ENCODE results near the gene SEC11C.

Gene SEC11C

GRCh38 chr18:59139615-59140301 lies at the start of gene SEC11C:
Gene SEC11C, plus strand, starts transcription at chr18:59139884. Its CDS starts 65 bp downstream, at chr18:59139949.
- Histone ChIP-seq H3K9ac (ENCODE audit: low read depth, low read length) (peak within 1 kb of the TSS; percentile 93), H3K27me3 (ENCODE audit: control insufficient read depth, insufficient read depth, low read length) (peaks cover 7% of the 10 kb centered on the region), H3K9me3 (ENCODE audit: control insufficient read depth, insufficient read depth, low read length) (no peaks in the 10 kb centered on the region), H3K36me3 (ENCODE audit: control insufficient read depth, insufficient read depth, low read length) (no peaks in the 10 kb centered on the region), H3K4me3 (ENCODE audit: low read depth, low read length) (peak within 1 kb of the TSS; percentile 98), H3K4me1 (ENCODE audit: control insufficient read depth, insufficient read depth, low read length) (no peaks in the 10 kb centered on the region)

DNA sequence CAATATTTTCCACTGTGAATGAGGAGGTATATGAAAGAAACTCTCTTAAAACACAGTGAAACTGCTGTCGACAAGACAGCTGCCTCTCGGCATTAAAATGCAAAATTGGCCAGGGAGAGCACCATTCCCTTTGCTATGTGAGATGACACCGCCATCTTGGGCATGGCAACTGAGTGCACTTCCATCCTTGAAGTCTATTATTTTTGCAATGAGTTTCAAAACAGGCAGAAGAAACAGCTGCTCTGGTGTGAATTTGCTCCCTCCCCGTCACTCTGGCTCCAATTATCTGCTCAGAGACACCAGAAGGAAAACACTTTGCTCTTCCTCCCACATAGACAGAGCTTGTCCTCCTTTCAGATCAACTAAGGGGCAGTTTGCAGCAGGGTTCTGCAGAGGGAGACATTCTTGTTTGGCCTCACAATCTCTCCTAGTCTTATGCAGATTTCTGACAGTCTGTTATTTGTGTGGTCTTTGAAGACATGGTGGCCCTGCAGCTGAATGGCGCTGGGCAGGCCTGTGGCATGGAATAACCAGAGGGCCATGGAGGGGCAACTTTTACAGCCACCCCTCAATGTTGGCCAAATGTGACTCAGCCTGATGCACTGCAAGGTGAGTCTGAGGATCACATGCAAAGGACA lies 48.6 kb upstream of the SEC11C start:
- Histone ChIP-seq H3K4me1 (ENCODE audit: control insufficient read depth, insufficient read depth, low read length) (peaks cover 4% of the 10 kb centered on the region), H3K4me3 (ENCODE audit: low read depth, low read length) (no peak overlapping the region), H3K9me3 (ENCODE audit: control insufficient read depth, insufficient read depth, low read length) (no peaks in the 10 kb centered on the region), H3K27me3 (ENCODE audit: control insufficient read depth, insufficient read depth, low read length) (no peaks in the 10 kb centered on the region), H3K36me3 (ENCODE audit: control insufficient read depth, insufficient read depth, low read length) (no peaks in the 10 kb centered on the region), H3K9ac (ENCODE audit: low read depth, low read length) (no peak overlapping the region)

GRCh38 chr18:59093668-59094067 lies 46.0 kb upstream of the SEC11C start:
- Histone ChIP-seq H3K4me3 (ENCODE audit: low read depth, low read length) (no peak overlapping the region), H3K27me3 (ENCODE audit: control insufficient read depth, insufficient read depth, low read length) (no peaks in the 10 kb centered on the region), H3K9ac (ENCODE audit: low read depth, low read length) (no peak overlapping the region), H3K4me1 (ENCODE audit: control insufficient read depth, insufficient read depth, low read length) (peaks cover 7% of the 10 kb centered on the region), H3K9me3 (ENCODE audit: control insufficient read depth, insufficient read depth, low read length) (no peaks in the 10 kb centered on the region), H3K36me3 (ENCODE audit: control insufficient read depth, insufficient read depth, low read length) (no peaks in the 10 kb centered on the region)

GRCh38 chr18:59094569-59094968 lies 45.1 kb upstream of the SEC11C start:
- Histone ChIP-seq H3K4me1 (ENCODE audit: control insufficient read depth, insufficient read depth, low read length) (peaks cover 7% of the 10 kb centered on the region), H3K36me3 (ENCODE audit: control insufficient read depth, insufficient read depth, low read length) (no peaks in the 10 kb centered on the region), H3K9ac (ENCODE audit: low read depth, low read length) (no peak overlapping the region), H3K9me3 (ENCODE audit: control insufficient read depth, insufficient read depth, low read length) (no peaks in the 10 kb centered on the region), H3K27me3 (ENCODE audit: control insufficient read depth, insufficient read depth, low read length) (no peaks in the 10 kb centered on the region), H3K4me3 (ENCODE audit: low read depth, low read length) (no peak overlapping the region)

DNA sequence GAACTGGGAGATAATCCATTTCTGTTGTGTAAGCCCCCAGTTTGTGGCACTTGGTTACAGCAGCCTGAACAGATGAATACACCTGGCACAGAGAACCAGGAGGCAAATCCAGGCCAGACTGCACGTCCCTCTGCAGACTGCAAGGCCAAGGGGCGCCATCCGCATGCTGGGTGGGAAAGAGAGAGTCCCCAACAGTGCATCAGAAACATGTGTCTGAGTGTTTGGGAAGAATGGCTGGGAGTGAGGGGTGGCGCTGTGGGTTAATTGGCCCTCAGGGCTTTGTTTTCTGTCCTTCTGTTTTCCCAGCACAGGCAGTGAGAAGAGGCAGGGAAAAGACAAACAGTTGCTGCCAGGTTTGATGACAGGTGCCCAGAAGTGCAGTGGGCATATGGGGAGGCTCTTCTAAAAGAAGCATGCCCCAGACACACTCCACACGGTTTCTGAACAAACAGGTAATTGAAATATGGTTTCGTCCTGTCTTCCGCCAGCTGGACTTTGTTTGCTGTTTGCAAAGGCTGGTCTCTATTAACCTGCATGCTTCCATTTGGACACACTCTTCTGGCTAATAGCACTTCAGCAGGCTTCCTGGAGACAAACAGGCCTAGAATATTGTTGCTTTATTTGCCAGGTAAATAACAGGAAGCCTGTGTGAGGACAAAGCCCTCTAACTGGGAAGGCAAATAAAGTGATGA lies 43.4 kb upstream of the SEC11C start:
- no peak overlapping the region for H3K4me3 ChIP-seq (ENCODE audit: low read depth, low read length)
- H3K36me3 ChIP-seq (ENCODE audit: control insufficient read depth, insufficient read depth, low read length), result no peaks in the 10 kb centered on the region
- H3K4me1 ChIP-seq (ENCODE audit: control insufficient read depth, insufficient read depth, low read length), result peaks cover 3% of the 10 kb centered on the region
- no peaks in the 10 kb centered on the region for H3K27me3 ChIP-seq (ENCODE audit: control insufficient read depth, insufficient read depth, low read length)
- H3K9ac ChIP-seq (ENCODE audit: low read depth, low read length), result peak overlapping the region; percentile 32
- no peaks in the 10 kb centered on the region for H3K9me3 ChIP-seq (ENCODE audit: control insufficient read depth, insufficient read depth, low read length)

GRCh38 chr18:59101830-59102414 lies 37.8 kb upstream of the SEC11C start:
- H3K36me3 ChIP-seq (ENCODE audit: control insufficient read depth, insufficient read depth, low read length), result no peaks in the 10 kb centered on the region
- H3K27me3 ChIP-seq (ENCODE audit: control insufficient read depth, insufficient read depth, low read length), result no peaks in the 10 kb centered on the region
- H3K9ac ChIP-seq (ENCODE audit: low read depth, low read length), result no peak overlapping the region
- H3K4me3 ChIP-seq (ENCODE audit: low read depth, low read length), result no peak overlapping the region
- no peaks in the 10 kb centered on the region for H3K4me1 ChIP-seq (ENCODE audit: control insufficient read depth, insufficient read depth, low read length)
- H3K9me3 ChIP-seq (ENCODE audit: control insufficient read depth, insufficient read depth, low read length), result no peaks in the 10 kb centered on the region

DNA sequence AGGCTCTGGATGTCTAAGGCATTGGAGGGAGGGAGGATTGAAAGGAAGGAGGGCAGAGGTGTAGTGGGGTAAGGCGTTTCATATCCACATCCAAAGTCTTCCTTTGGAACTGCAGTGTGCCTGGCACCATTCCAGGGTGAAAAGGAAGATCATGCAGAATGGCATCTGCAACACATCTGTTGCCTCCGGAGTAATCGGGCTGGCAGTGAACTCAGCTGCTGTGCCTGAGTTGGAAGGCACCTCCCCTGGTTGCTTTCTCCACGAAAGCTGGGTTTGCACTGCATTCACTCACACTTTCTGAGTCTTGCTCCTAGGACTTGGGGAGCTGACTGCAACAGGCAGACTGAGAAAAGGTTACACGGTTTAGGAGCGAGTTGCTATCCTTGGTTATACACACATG lies 30.3 kb upstream of the SEC11C start:
- Histone ChIP-seq H3K4me3 (ENCODE audit: low read depth, low read length) (no peak overlapping the region), H3K9ac (ENCODE audit: low read depth, low read length) (no peak overlapping the region), H3K27me3 (ENCODE audit: control insufficient read depth, insufficient read depth, low read length) (peaks cover 4% of the 10 kb centered on the region), H3K9me3 (ENCODE audit: control insufficient read depth, insufficient read depth, low read length) (no peaks in the 10 kb centered on the region), H3K36me3 (ENCODE audit: control insufficient read depth, insufficient read depth, low read length) (no peaks in the 10 kb centered on the region), H3K4me1 (ENCODE audit: control insufficient read depth, insufficient read depth, low read length) (no peaks in the 10 kb centered on the region)

- H3K4me3 ChIP-seq (ENCODE audit: low read depth, low read length), result no peak overlapping the region
- no peaks in the 10 kb centered on the region for H3K9me3 ChIP-seq (ENCODE audit: control insufficient read depth, insufficient read depth, low read length)
- peaks cover 4% of the 10 kb centered on the region for H3K27me3 ChIP-seq (ENCODE audit: control insufficient read depth, insufficient read depth, low read length)
- no peak overlapping the region for H3K9ac ChIP-seq (ENCODE audit: low read depth, low read length)
- no peaks in the 10 kb centered on the region for H3K36me3 ChIP-seq (ENCODE audit: control insufficient read depth, insufficient read depth, low read length)
- H3K4me1 ChIP-seq (ENCODE audit: control insufficient read depth, insufficient read depth, low read length), result no peaks in the 10 kb centered on the region
These were observed 25.5 kb upstream of the SEC11C start for GRCh38 chr18:59114160-59114559.

GRCh38 chr18:59123588-59124369 lies 15.9 kb upstream of the SEC11C start:
- H3K9ac ChIP-seq (ENCODE audit: low read depth, low read length), result no peak overlapping the region
- H3K9me3 ChIP-seq (ENCODE audit: control insufficient read depth, insufficient read depth, low read length), result no peaks in the 10 kb centered on the region
- H3K4me1 ChIP-seq (ENCODE audit: control insufficient read depth, insufficient read depth, low read length), result no peaks in the 10 kb centered on the region
- H3K4me3 ChIP-seq (ENCODE audit: low read depth, low read length), result no peak overlapping the region
- H3K36me3 ChIP-seq (ENCODE audit: control insufficient read depth, insufficient read depth, low read length), result no peaks in the 10 kb centered on the region
- peaks cover 5% of the 10 kb centered on the region for H3K27me3 ChIP-seq (ENCODE audit: control insufficient read depth, insufficient read depth, low read length)

- H3K4me3 ChIP-seq (ENCODE audit: low read depth, low read length), result no peak overlapping the region
- H3K9me3 ChIP-seq (ENCODE audit: control insufficient read depth, insufficient read depth, low read length), result no peaks in the 10 kb centered on the region
- no peaks in the 10 kb centered on the region for H3K4me1 ChIP-seq (ENCODE audit: control insufficient read depth, insufficient read depth, low read length)
- H3K27me3 ChIP-seq (ENCODE audit: control insufficient read depth, insufficient read depth, low read length), result peaks cover 4% of the 10 kb centered on the region
- no peaks in the 10 kb centered on the region for H3K36me3 ChIP-seq (ENCODE audit: control insufficient read depth, insufficient read depth, low read length)
- no peak overlapping the region for H3K9ac ChIP-seq (ENCODE audit: low read depth, low read length)
These were observed 15.3 kb upstream of the SEC11C start for GRCh38 chr18:59124370-59124704.

GRCh38 chr18:59127047-59127446 lies 12.6 kb upstream of the SEC11C start:
- H3K4me3 ChIP-seq (ENCODE audit: low read depth, low read length), result no peak overlapping the region
- H3K4me1 ChIP-seq (ENCODE audit: control insufficient read depth, insufficient read depth, low read length), result no peaks in the 10 kb centered on the region
- no peaks in the 10 kb centered on the region for H3K36me3 ChIP-seq (ENCODE audit: control insufficient read depth, insufficient read depth, low read length)
- no peak overlapping the region for H3K9ac ChIP-seq (ENCODE audit: low read depth, low read length)
- peaks cover 2% of the 10 kb centered on the region for H3K27me3 ChIP-seq (ENCODE audit: control insufficient read depth, insufficient read depth, low read length)
- no peaks in the 10 kb centered on the region for H3K9me3 ChIP-seq (ENCODE audit: control insufficient read depth, insufficient read depth, low read length)

All from iPS-15b (cell line).